Measurements from ENCODE around the gene TSSK6. TPM values are rescaled to one million over a fixed set of nuclear protein-coding genes. Genes with fewer than 3 reads are reported as not detected.
A peak's percentile ranks its signal among the peaks of the same experiment; 100 is the strongest.

TSSK6 gene
- total RNA-seq, 1 experiment from 2014 or later = 4.7 TPM

DNA sequence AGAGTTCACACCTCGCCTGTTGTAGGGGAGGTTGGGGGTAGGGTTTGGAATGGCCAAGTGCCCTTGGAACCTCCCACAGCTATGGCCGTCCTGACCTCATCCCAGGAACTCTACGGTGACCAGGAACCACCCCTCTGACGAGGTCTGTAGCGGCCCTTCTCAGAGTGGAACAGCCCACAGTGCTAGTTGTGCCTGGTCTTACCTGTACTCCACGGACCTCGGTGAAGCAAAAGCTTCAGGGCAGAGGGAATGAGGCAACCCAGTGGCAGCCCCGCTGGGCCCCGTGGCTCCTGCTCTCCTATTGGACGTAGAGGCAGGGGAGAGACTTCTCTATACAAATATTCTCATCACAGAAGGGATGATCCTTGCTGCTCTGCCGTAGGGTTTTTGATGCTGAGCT is 7.1 kb downstream of the TSSK6 start (continued):
- TF ChIP-seq, protein P1, sequence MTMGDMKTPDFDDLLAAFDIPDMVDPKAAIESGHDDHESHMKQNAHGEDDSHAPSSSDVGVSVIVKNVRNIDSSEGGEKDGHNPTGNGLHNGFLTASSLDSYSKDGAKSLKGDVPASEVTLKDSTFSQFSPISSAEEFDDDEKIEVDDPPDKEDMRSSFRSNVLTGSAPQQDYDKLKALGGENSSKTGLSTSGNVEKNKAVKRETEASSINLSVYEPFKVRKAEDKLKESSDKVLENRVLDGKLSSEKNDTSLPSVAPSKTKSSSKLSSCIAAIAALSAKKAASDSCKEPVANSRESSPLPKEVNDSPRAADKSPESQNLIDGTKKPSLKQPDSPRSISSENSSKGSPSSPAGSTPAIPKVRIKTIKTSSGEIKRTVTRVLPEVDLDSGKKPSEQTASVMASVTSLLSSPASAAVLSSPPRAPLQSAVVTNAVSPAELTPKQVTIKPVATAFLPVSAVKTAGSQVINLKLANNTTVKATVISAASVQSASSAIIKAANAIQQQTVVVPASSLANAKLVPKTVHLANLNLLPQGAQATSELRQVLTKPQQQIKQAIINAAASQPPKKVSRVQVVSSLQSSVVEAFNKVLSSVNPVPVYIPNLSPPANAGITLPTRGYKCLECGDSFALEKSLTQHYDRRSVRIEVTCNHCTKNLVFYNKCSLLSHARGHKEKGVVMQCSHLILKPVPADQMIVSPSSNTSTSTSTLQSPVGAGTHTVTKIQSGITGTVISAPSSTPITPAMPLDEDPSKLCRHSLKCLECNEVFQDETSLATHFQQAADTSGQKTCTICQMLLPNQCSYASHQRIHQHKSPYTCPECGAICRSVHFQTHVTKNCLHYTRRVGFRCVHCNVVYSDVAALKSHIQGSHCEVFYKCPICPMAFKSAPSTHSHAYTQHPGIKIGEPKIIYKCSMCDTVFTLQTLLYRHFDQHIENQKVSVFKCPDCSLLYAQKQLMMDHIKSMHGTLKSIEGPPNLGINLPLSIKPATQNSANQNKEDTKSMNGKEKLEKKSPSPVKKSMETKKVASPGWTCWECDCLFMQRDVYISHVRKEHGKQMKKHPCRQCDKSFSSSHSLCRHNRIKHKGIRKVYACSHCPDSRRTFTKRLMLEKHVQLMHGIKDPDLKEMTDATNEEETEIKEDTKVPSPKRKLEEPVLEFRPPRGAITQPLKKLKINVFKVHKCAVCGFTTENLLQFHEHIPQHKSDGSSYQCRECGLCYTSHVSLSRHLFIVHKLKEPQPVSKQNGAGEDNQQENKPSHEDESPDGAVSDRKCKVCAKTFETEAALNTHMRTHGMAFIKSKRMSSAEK (CRISPR knock-in tag; IDR thresholded peaks at IDR 0.05; ENCODE audit: borderline replicate concordance) = no peak
- TF ChIP-seq MXD4 (CRISPR knock-in tag; IDR thresholded peaks at IDR 0.05; ENCODE audit: borderline replicate concordance) = no peak
- TF ChIP-seq E2F5 (CRISPR knock-in tag; IDR thresholded peaks at IDR 0.05) = no peak
- TF ChIP-seq, protein P2, sequence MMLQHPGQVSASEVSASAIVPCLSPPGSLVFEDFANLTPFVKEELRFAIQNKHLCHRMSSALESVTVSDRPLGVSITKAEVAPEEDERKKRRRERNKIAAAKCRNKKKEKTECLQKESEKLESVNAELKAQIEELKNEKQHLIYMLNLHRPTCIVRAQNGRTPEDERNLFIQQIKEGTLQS (CRISPR knock-in tag; conservative IDR thresholded peaks at IDR 0.05) = no peak
- TF ChIP-seq ZNF512 (CRISPR knock-in tag; IDR thresholded peaks at IDR 0.05; ENCODE audit: borderline replicate concordance) = no peak
- no peak for TF ChIP-seq CREM (CRISPR knock-in tag; IDR thresholded peaks at IDR 0.05)

- CTCF ChIA-PET = interaction anchor here (0.5 to 1.8 kb wide), 2 partner anchors 17 to 753 kb away, joined by 5 to 6 read pairs; no protein-coding TSS in a partner anchor
These were observed 8.0 kb downstream of the TSSK6 start for GRCh38 chr19:19507354-19507753.

DNA sequence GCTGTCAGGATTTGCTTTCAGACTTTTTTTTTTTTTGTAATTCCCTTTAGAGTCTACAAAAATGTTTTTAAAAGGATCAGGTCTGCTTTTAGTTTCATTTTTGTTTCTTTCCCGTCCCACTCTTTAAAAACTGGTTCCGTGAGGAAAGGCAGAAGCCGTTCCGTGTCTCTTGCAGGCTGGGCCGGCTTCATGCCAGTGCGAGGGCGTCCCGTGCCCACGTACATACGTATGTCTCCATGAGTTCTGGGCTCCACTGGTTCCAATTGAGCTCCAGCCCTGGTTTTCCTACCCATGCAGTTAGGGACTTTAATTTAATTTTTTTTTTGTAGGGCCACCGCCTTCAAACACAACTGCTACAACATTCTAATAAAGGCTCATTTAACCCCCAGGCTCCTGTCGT is 8.8 kb downstream of the TSSK6 start:
- Mint-ChIP-seq H3K9me3 (no peaks in the 10 kb centered on the region), H3K4me1 (peaks cover 5% of the 10 kb centered on the region), H3K27me3 (ENCODE audit: low read depth) (no peaks in the 10 kb centered on the region), H3K4me3 (no peak overlapping the region), H3K36me3 (peaks cover 45% of the 10 kb centered on the region), H3K27ac (no peak overlapping the region; the same call in 1 of the 2 replicates)
- no peak for ATAC-seq
- ChIA-PET CTCF (interaction anchor here (0.7 kb wide), 1 partner anchor 17 kb away, joined by 4 read pairs; no protein-coding TSS in a partner anchor), POLR2A (no interaction called here)
- DNase-seq (ENCODE audit: low spot score) = no peak
- TF ChIP-seq IRF1 (CRISPR knock-in tag; IDR thresholded peaks at IDR 0.05) (no peak), E2F1 (CRISPR knock-in tag; IDR thresholded peaks at IDR 0.05) (no peak), JAZF1 (CRISPR knock-in tag; IDR thresholded peaks at IDR 0.05) (no peak), MXD4 (CRISPR knock-in tag; IDR thresholded peaks at IDR 0.05; ENCODE audit: borderline replicate concordance) (no peak), GABPB1 (CRISPR knock-in tag; IDR thresholded peaks at IDR 0.05) (no peak)

More at GRCh38 chr19:19507354-19507753, 8.0 kb downstream of the TSSK6 start:
- POLR2A ChIA-PET = no interaction called here
- peaks cover 8% of the 10 kb centered on the region for H3K4me1 Mint-ChIP-seq
- DNase-seq (ENCODE audit: low spot score) = no peak
- peaks cover 37% of the 10 kb centered on the region for H3K36me3 Mint-ChIP-seq
- peak overlapping the region; percentile 40; the same call in 1 of the 2 replicates for H3K27ac Mint-ChIP-seq
- ATAC-seq = no peak
- H3K9me3 Mint-ChIP-seq = no peaks in the 10 kb centered on the region
- no peaks in the 10 kb centered on the region for H3K27me3 Mint-ChIP-seq (ENCODE audit: low read depth)
- no peak overlapping the region for H3K4me3 Mint-ChIP-seq
- TF ChIP-seq, protein P3, sequence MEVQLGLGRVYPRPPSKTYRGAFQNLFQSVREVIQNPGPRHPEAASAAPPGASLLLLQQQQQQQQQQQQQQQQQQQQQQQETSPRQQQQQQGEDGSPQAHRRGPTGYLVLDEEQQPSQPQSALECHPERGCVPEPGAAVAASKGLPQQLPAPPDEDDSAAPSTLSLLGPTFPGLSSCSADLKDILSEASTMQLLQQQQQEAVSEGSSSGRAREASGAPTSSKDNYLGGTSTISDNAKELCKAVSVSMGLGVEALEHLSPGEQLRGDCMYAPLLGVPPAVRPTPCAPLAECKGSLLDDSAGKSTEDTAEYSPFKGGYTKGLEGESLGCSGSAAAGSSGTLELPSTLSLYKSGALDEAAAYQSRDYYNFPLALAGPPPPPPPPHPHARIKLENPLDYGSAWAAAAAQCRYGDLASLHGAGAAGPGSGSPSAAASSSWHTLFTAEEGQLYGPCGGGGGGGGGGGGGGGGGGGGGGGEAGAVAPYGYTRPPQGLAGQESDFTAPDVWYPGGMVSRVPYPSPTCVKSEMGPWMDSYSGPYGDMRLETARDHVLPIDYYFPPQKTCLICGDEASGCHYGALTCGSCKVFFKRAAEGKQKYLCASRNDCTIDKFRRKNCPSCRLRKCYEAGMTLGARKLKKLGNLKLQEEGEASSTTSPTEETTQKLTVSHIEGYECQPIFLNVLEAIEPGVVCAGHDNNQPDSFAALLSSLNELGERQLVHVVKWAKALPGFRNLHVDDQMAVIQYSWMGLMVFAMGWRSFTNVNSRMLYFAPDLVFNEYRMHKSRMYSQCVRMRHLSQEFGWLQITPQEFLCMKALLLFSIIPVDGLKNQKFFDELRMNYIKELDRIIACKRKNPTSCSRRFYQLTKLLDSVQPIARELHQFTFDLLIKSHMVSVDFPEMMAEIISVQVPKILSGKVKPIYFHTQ (CRISPR knock-in tag; IDR thresholded peaks at IDR 0.05) = no peak
- TF ChIP-seq, protein P2 (CRISPR knock-in tag; conservative IDR thresholded peaks at IDR 0.05) = no peak
- TF ChIP-seq ZNF121 (CRISPR knock-in tag; IDR thresholded peaks at IDR 0.05) = no peak
- TF ChIP-seq ZNF423 (CRISPR knock-in tag; IDR thresholded peaks at IDR 0.05) = no peak
- TF ChIP-seq KAT7 (CRISPR knock-in tag; IDR thresholded peaks at IDR 0.05; ENCODE audit: borderline replicate concordance) = no peak
- no peak for TF ChIP-seq TCF7 (CRISPR knock-in tag; IDR thresholded peaks at IDR 0.05; ENCODE audit: low read depth)
- no peak for TF ChIP-seq TEAD4 (CRISPR knock-in tag; IDR thresholded peaks at IDR 0.05)
- no peak for TF ChIP-seq IRF2 (CRISPR knock-in tag; IDR thresholded peaks at IDR 0.05; ENCODE audit: borderline replicate concordance, low read depth)
